Activated T-helper 1 cell treated with anti-CD3 and anti-CD28 coated beads, Interleukin-12 subunit alpha, Interleukin-12 subunit beta, Interleukin-2, Interleukin-4 antibody, amounts not matched to agents 30 ng/mL and 10 ng/mL and 1 ng/mL, durations not matched to agents 14 hours and 24 hours and 36 hours (primary cell): ENCODE data around the gene TPCN1. TPM values are rescaled to one million over a fixed set of nuclear protein-coding genes. Genes with fewer than 3 reads are reported as not detected.

Experiments
- DNase-seq: peaks from one replicate; pipeline ENCODE4 v3.0.0; 2021; ENCODE audit warnings: low spot score
- H3K27ac Mint-ChIP-seq: one replicate; pipeline ENCODE4 v1.8.0; 2021; ENCODE audit warnings: mild to moderate bottlenecking, mixed read lengths
- H3K27me3 Mint-ChIP-seq: one replicate; pipeline ENCODE4 v1.8.0; 2022; ENCODE audit warnings: mild to moderate bottlenecking, moderate library complexity, mixed read lengths; ENCODE audit not compliant: insufficient read depth
- H3K36me3 Mint-ChIP-seq: one replicate; pipeline ENCODE4 v1.8.0; 2021; ENCODE audit warnings: low read depth, mixed read lengths
- H3K4me1 Mint-ChIP-seq: one replicate; pipeline ENCODE4 v1.8.0; 2021; ENCODE audit warnings: low read depth, mixed read lengths
- H3K4me3 Mint-ChIP-seq: one replicate; pipeline ENCODE4 v1.8.0; 2021; ENCODE audit warnings: mild to moderate bottlenecking, moderate library complexity, mixed read lengths
- H3K9me3 Mint-ChIP-seq: one replicate; pipeline ENCODE4 v1.8.0; 2021; ENCODE audit warnings: mixed read lengths
- intact Hi-C: fragments of 100-400 bp; cut with micrococcal nuclease; formaldehyde crosslinking; loops from one replicate; pipeline ENCODE4 v1.15.1; 2024
- total RNA-seq: library from RNA; stranded (reverse); gene quantifications from 2 replicates; pipeline ENCODE4 v1.2.3, GENCODE V29; 2022

TPCN1 gene
- total RNA-seq, 1 donor from 2014 or later = 31.4 TPM

GRCh38 chr12:113185180-113186032 is 35.9 kb upstream of the TPCN1 start, which contains the start of the genes DDX54 and RITA1:
DDX54 (minus strand) TSS chr12:113185478; CDS start chr12:113185451, 27 bp downstream.
RITA1 (plus strand) TSS chr12:113185721; CDS start chr12:113186747, 1,026 bp downstream.
- intact Hi-C loops = loop anchor here (1.0 to 10.0 kb wide), 6 partner anchors 36 to 779 kb away; partner anchors contain the start of genes OAS2, PLBD2, RBM19 and SLC8B1
- Mint-ChIP-seq H3K27ac (peak within 1 kb of the TSS; percentile 92), H3K36me3 (peaks cover 24% of the 10 kb centered on the region), H3K27me3 (no peaks in the 10 kb centered on the region), H3K9me3 (no peaks in the 10 kb centered on the region), H3K4me1 (peaks cover 31% of the 10 kb centered on the region), H3K4me3 (peak within 1 kb of the TSS; percentile 92)
- peak; percentile 74 for DNase-seq

- DNase-seq = no peak
- Mint-ChIP-seq H3K4me1 (peaks cover 34% of the 10 kb centered on the region), H3K27ac (peak overlapping the region; percentile 89), H3K27me3 (no peaks in the 10 kb centered on the region), H3K4me3 (peak overlapping the region; percentile 92), H3K9me3 (no peaks in the 10 kb centered on the region), H3K36me3 (peaks cover 21% of the 10 kb centered on the region)
- intact Hi-C loops = loop anchor here (10.0 kb wide), 1 partner anchor 779 kb away; the partner anchor contains the start of gene RBM19
Measured at GRCh38 chr12:113186033-113186365, 35.3 kb upstream of the TPCN1 start.

- intact Hi-C loops = loop anchor here (10.0 kb wide), 1 partner anchor 778 kb away; the partner anchor contains the start of gene RBM19
- peak overlapping the region; percentile 89 for H3K27ac Mint-ChIP-seq
- DNase-seq = no peak
Measured at GRCh38 chr12:113186666-113187325, 34.5 kb upstream of the TPCN1 start.

GRCh38 chr12:113189361-113189760 is 31.9 kb upstream of the TPCN1 start:
- Mint-ChIP-seq H3K9me3 (no peaks in the 10 kb centered on the region), H3K27me3 (no peaks in the 10 kb centered on the region), H3K4me1 (peaks cover 27% of the 10 kb centered on the region), H3K27ac (no peak overlapping the region), H3K36me3 (peaks cover 26% of the 10 kb centered on the region), H3K4me3 (no peak overlapping the region)
- no peak for DNase-seq
- intact Hi-C loops = loop anchor here (10.0 kb wide), 1 partner anchor 775 kb away; the partner anchor contains the start of gene RBM19

More at GRCh38 chr12:113186666-113187325, 34.5 kb upstream of the TPCN1 start:
- peak overlapping the region; percentile 92 for H3K4me3 Mint-ChIP-seq
- H3K27me3 Mint-ChIP-seq = no peaks in the 10 kb centered on the region
- no peaks in the 10 kb centered on the region for H3K9me3 Mint-ChIP-seq
- peaks cover 32% of the 10 kb centered on the region for H3K4me1 Mint-ChIP-seq
- H3K36me3 Mint-ChIP-seq = peaks cover 25% of the 10 kb centered on the region

DNA sequence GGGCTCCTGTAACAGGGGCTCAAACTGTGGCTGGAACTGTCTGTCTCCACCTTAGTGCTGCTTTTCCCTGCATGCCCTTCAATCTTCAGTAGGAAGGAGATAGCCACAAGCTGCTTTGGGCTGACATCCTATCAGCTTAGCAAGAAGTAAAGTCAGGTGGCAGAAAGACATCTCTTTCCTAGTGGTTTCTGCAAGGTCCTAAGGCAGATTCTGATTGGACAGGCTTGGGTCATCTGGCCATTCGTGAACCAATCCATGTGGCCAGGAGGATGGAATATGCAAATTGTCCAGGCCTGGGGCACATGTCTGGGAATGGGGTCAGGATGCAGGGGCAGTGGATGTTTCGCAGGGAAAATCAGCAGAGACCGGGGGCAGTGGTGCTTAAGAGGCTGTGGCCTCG is 30.5 kb upstream of the TPCN1 start:
- no peak for DNase-seq
- intact Hi-C loops = no loop called here

GRCh38 chr12:113191227-113191626 is 30.0 kb upstream of the TPCN1 start:
- Mint-ChIP-seq H3K9me3 (no peaks in the 10 kb centered on the region), H3K4me3 (no peak overlapping the region), H3K27me3 (no peaks in the 10 kb centered on the region), H3K4me1 (peaks cover 25% of the 10 kb centered on the region), H3K27ac (no peak overlapping the region), H3K36me3 (peaks cover 26% of the 10 kb centered on the region)
- intact Hi-C loops = no loop called here
- DNase-seq = no peak

More for the DNA sequence above, 30.5 kb upstream of the TPCN1 start:
- Mint-ChIP-seq H3K4me1 (peaks cover 27% of the 10 kb centered on the region), H3K9me3 (no peaks in the 10 kb centered on the region), H3K27ac (no peak overlapping the region), H3K36me3 (peaks cover 26% of the 10 kb centered on the region), H3K27me3 (no peaks in the 10 kb centered on the region), H3K4me3 (no peak overlapping the region)

DNA sequence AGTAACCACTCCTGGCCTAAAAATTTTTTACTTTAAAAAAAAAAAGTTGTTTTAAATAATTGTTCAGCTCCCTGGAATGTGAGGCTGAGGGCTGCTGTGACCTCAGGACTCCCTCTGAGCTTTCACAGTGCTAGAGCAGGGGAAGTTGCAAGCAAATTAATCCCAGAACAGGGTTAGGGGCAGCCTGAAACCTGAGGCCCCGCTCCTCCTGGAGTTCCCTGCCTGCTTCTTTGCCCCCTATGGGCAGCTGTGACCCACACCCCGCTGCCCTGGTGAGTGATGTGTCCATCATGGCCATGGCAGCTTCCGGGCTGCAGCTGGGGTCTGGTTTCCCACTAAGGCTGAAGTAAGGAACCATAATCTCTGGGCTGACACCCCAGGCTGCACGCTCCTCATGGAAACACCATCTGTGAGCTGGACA is 26.3 kb upstream of the TPCN1 start:
- intact Hi-C loops = loop anchor here (5.0 kb wide), 1 partner anchor 117 kb away; no protein-coding TSS in a partner anchor
- Mint-ChIP-seq H3K4me3 (no peak overlapping the region), H3K36me3 (peaks cover 14% of the 10 kb centered on the region)

GRCh38 chr12:113195598-113195997 is 25.7 kb upstream of the TPCN1 start:
- Mint-ChIP-seq H3K27ac (no peak overlapping the region), H3K4me3 (no peak overlapping the region), H3K9me3 (no peaks in the 10 kb centered on the region), H3K36me3 (peaks cover 14% of the 10 kb centered on the region), H3K4me1 (peaks cover 12% of the 10 kb centered on the region), H3K27me3 (no peaks in the 10 kb centered on the region)
- no peak for DNase-seq
- intact Hi-C loops = loop anchor here (5.0 kb wide), 1 partner anchor 117 kb away; no protein-coding TSS in a partner anchor

More for the DNA sequence above, 26.3 kb upstream of the TPCN1 start:
- no peaks in the 10 kb centered on the region for H3K9me3 Mint-ChIP-seq
- no peak overlapping the region for H3K27ac Mint-ChIP-seq
- no peaks in the 10 kb centered on the region for H3K27me3 Mint-ChIP-seq
- peaks cover 15% of the 10 kb centered on the region for H3K4me1 Mint-ChIP-seq
- DNase-seq = no peak

- H3K27me3 Mint-ChIP-seq = no peaks in the 10 kb centered on the region
- peaks cover 11% of the 10 kb centered on the region for H3K4me1 Mint-ChIP-seq
- no peaks in the 10 kb centered on the region for H3K9me3 Mint-ChIP-seq
- no peak overlapping the region for H3K27ac Mint-ChIP-seq
- H3K36me3 Mint-ChIP-seq = peaks cover 12% of the 10 kb centered on the region
- no peak for DNase-seq
- H3K4me3 Mint-ChIP-seq = no peak overlapping the region
- intact Hi-C loops = loop anchor here (5.0 kb wide), 1 partner anchor 116 kb away; no protein-coding TSS in a partner anchor
Measured at GRCh38 chr12:113196582-113196981, 24.7 kb upstream of the TPCN1 start.

GRCh38 chr12:113196990-113197389 is 24.3 kb upstream of the TPCN1 start:
- intact Hi-C loops = loop anchor here (1.0 to 5.0 kb wide), 6 partner anchors 11 to 228 kb away; partner anchors contain the start of gene TPCN1
- H3K4me3 Mint-ChIP-seq = no peak overlapping the region
- no peaks in the 10 kb centered on the region for H3K9me3 Mint-ChIP-seq
- peak; percentile 55 for DNase-seq
- H3K27ac Mint-ChIP-seq = no peak overlapping the region
- H3K27me3 Mint-ChIP-seq = no peaks in the 10 kb centered on the region
- H3K36me3 Mint-ChIP-seq = peaks cover 8% of the 10 kb centered on the region
- peaks cover 11% of the 10 kb centered on the region for H3K4me1 Mint-ChIP-seq

GRCh38 chr12:113197518-113198077 is 23.7 kb upstream of the TPCN1 start:
- Mint-ChIP-seq H3K27me3 (no peaks in the 10 kb centered on the region), H3K4me3 (no peak overlapping the region), H3K4me1 (peaks cover 11% of the 10 kb centered on the region), H3K27ac (no peak overlapping the region), H3K9me3 (no peaks in the 10 kb centered on the region), H3K36me3 (peaks cover 2% of the 10 kb centered on the region)
- DNase-seq = no peak
- intact Hi-C loops = loop anchor here (1.0 to 5.0 kb wide), 6 partner anchors 11 to 228 kb away; partner anchors contain the start of gene TPCN1

GRCh38 chr12:113198296-113198695 is 23.0 kb upstream of the TPCN1 start:
- Mint-ChIP-seq H3K27ac (no peak overlapping the region), H3K36me3 (peaks cover 2% of the 10 kb centered on the region), H3K27me3 (no peaks in the 10 kb centered on the region), H3K4me3 (no peak overlapping the region), H3K9me3 (no peaks in the 10 kb centered on the region), H3K4me1 (peaks cover 11% of the 10 kb centered on the region)
- no peak for DNase-seq
- intact Hi-C loops = loop anchor here (5.0 kb wide), 1 partner anchor 114 kb away; no protein-coding TSS in a partner anchor
